ENCODE measurements around the gene CIB2. TPM values are rescaled to one million over a fixed set of nuclear protein-coding genes. Genes with fewer than 3 reads are reported as not detected.
A peak's percentile ranks its signal among the peaks of the same experiment; 100 is the strongest.

CIB2 gene
- total and polyA plus RNA-seq, 7 donors = 2.4 to 18.0 (median 6.0) TPM

DNA sequence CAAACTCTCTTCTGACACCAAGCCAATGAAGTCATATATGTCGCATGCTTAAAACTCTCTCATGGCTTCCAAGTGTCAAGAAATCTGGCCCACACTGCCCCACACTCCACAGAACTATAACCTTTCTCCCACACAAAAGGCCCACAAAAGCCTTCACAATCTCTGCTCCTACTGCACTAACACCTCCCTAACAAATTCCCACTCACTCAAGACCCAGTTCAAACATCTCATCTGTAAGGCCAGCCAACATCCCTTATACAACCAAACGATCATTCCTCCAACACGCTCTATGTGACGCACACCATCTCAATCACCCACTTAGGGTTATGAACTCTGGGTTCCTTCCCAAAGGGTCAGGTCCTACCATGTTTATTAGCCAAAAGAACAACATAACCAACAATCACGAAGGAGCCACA lies 67.3 kb downstream of the CIB2 start:
- Histone ChIP-seq H3K27me3 (ENCODE audit: insufficient read depth in 3 of 3, low read length in 2 of 3) (no peaks in the 10 kb centered on the region), H3K9me3 (no peaks in the 10 kb centered on the region), H3K27ac (peak overlapping the region; percentile 81), H3K4me1 (peaks cover 64% of the 10 kb centered on the region), H3K36me3 (ENCODE audit: insufficient read depth in 1 of 2, low read depth in 1 of 2) (no peaks in the 10 kb centered on the region), H3K4me3 (no peak overlapping the region)
- DNase-seq (no peak), ATAC-seq (no peak)
- WGBS, 3 donors = 75 to 84% (median 79%) methylated on average over 5 of the region's 5 CpGs
- TF ChIP-seq, protein P1, sequence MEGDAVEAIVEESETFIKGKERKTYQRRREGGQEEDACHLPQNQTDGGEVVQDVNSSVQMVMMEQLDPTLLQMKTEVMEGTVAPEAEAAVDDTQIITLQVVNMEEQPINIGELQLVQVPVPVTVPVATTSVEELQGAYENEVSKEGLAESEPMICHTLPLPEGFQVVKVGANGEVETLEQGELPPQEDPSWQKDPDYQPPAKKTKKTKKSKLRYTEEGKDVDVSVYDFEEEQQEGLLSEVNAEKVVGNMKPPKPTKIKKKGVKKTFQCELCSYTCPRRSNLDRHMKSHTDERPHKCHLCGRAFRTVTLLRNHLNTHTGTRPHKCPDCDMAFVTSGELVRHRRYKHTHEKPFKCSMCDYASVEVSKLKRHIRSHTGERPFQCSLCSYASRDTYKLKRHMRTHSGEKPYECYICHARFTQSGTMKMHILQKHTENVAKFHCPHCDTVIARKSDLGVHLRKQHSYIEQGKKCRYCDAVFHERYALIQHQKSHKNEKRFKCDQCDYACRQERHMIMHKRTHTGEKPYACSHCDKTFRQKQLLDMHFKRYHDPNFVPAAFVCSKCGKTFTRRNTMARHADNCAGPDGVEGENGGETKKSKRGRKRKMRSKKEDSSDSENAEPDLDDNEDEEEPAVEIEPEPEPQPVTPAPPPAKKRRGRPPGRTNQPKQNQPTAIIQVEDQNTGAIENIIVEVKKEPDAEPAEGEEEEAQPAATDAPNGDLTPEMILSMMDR (IDR thresholded peaks at IDR 0.05) = no peak
- intact Hi-C loops (cut with DNase I) = no loop called here

DNA sequence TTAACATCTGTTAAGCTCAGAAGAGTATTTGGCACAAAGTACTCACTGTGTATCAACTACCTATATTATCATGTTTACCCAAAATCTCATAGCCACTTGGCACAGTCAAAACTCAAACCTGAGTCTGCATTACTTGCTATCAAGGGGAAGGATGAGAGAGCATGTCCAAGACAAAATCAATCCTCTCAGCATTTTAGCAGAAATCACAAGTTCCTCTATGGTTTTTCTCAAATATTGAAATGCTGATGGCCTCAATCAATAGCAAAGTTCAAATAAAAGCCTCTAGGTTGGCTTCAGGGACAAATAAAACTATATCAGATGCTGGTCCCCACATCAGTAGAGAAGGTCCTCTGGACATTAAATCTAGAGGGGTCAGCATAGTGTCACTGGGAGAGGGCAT lies 68.0 kb downstream of the CIB2 start:
- TF ChIP-seq, protein P1 (IDR thresholded peaks at IDR 0.05) = no peak
- no peaks in the 10 kb centered on the region for H3K9me3 ChIP-seq
- no peak for ATAC-seq
- H3K27me3 ChIP-seq (ENCODE audit: insufficient read depth in 3 of 3, low read length in 2 of 3) = no peaks in the 10 kb centered on the region
- H3K4me3 ChIP-seq = no peak overlapping the region
- peaks cover 63% of the 10 kb centered on the region for H3K4me1 ChIP-seq
- H3K36me3 ChIP-seq (ENCODE audit: insufficient read depth in 1 of 2, low read depth in 1 of 2) = no peaks in the 10 kb centered on the region
- no peak for DNase-seq
- peak overlapping the region; percentile 81 for H3K27ac ChIP-seq
- intact Hi-C loops (cut with DNase I) = no loop called here

DNA sequence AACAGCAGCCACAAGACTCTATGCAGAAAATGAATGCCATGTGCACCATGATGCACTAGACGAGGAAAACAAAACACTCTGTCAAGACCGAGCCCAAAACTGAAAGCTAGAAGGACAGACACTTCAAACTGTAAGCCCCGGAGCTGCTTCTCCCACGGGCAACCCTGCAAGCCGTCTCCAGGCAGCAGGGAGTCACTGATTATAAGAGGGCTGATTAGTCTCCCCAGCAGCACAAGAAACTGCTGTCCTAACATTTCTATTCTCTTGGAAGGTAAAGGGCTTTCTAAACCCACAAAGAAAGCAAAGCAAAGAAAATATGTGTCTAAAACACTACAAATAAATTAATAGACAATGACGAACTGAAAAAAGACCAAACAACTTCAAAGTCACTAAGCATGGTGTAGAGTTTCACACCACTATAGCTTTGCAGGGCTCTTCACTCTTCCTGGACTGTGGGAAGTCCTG lies 69.2 kb downstream of the CIB2 start:
- TF ChIP-seq, protein P1 (IDR thresholded peaks at IDR 0.05) = no peak
- Histone ChIP-seq H3K27ac (peak overlapping the region; percentile 60), H3K4me3 (peak overlapping the region; percentile 50), H3K27me3 (ENCODE audit: insufficient read depth in 3 of 3, low read length in 2 of 3) (no peaks in the 10 kb centered on the region), H3K36me3 (ENCODE audit: insufficient read depth in 1 of 2, low read depth in 1 of 2) (no peaks in the 10 kb centered on the region), H3K9me3 (no peaks in the 10 kb centered on the region), H3K4me1 (peaks cover 60% of the 10 kb centered on the region)
- intact Hi-C loops (cut with DNase I) = no loop called here
- DNase-seq (no peak), ATAC-seq (peak in 1 of 4 donors; percentile 17)
- WGBS, 3 donors = 11 to 23% (median 16%) methylated on average over 6 of the region's 6 CpGs

DNA sequence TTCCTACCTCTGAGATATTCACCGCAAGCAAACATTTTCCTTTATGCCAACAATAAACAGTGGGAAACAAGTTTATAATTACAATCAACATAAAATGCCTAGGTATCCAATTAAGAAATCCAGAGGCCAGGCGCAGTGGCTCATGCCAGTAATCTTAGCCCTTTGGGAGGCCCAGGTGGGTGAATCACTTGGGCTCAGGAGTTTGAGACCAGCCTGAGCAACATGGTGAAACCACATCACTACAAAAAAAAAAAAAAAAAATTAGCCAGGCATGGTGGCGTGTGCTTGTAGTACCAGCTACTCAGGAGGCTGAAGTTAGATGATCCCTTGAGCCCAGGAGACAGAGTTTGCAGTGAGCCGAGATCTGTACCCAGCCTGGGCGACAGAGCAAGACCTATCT lies 71.0 kb downstream of the CIB2 start:
- DNase-seq = no peak
- no peaks in the 10 kb centered on the region for H3K9me3 ChIP-seq
- intact Hi-C loops (cut with DNase I) = no loop called here
- no peak for ATAC-seq
- no peaks in the 10 kb centered on the region for H3K27me3 ChIP-seq (ENCODE audit: insufficient read depth in 3 of 3, low read length in 2 of 3)
- TF ChIP-seq, protein P1 (IDR thresholded peaks at IDR 0.05) = no peak
- peaks cover 60% of the 10 kb centered on the region for H3K4me1 ChIP-seq
- WGBS, 3 donors = 95 to 100% (median 98%) methylated on average over 5 of the region's 5 CpGs
- H3K36me3 ChIP-seq (ENCODE audit: insufficient read depth in 1 of 2, low read depth in 1 of 2) = no peaks in the 10 kb centered on the region
- no peak overlapping the region for H3K4me3 ChIP-seq
- H3K27ac ChIP-seq = no peak overlapping the region

DNA sequence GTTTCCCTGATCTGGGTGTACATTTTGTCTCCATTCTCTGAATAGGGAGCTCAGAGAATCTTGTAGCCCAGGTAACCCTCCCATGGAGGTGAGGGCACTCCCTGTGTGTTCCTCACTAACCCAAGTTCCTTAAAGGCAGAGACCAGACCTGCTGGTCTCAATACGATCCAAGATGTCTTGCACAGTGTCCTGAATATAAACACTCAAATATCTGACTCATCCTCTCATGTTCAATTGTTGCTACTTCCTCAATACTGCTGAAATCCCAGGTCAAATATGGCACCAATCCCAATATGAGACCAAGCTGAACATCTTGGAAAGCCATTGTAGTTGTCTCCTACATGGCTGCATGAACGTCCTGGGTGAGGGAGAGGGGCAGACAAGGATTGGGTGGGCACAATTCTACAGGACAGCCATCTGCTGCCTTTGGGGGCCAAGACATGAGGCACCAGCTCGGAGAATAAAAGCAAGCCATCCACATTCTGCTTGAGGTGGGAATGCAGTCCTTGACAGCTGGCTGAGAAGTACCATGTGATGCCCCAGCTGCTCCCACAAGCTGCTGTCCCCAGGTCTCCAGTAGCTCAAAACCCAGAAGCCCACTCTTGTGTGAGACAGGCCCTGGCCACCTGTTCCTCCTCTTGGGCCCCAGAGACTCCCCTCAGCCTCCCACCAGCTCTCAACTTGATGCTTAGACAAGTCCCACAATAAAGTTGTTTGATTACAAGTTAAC lies 72.0 kb downstream of the CIB2 start:
- H3K27ac ChIP-seq = peak overlapping the region; percentile 33
- intact Hi-C loops (cut with DNase I) = no loop called here

More for the DNA sequence above, 72.0 kb downstream of the CIB2 start:
- Histone ChIP-seq H3K4me3 (no peak overlapping the region), H3K4me1 (peaks cover 55% of the 10 kb centered on the region), H3K27me3 (ENCODE audit: insufficient read depth in 3 of 3, low read length in 2 of 3) (no peaks in the 10 kb centered on the region), H3K36me3 (ENCODE audit: insufficient read depth in 1 of 2, low read depth in 1 of 2) (no peaks in the 10 kb centered on the region), H3K9me3 (no peaks in the 10 kb centered on the region)
- no peak for DNase-seq
- TF ChIP-seq, protein P1 (IDR thresholded peaks at IDR 0.05) = no peak
- no peak for ATAC-seq
- WGBS, 3 donors = 61 to 79% (median 68%) methylated on average over 3 of the region's 3 CpGs

All from psoas muscle (tissue), 8 donors.